GM19463 (cell line): ENCODE data around the gene CGB8.
"Not testable (repeated sequence)": the region's sequence is repeated elsewhere in the genome, so short reads cannot be mapped to it uniquely, and the experiment has no call there.

Experiments
- ATAC-seq: cut with Tn5 transposase; IDR thresholded peaks from one replicate; pipeline ENCODE4 v1.9.1; 2021; ENCODE audit warnings: mild to moderate bottlenecking, moderate library complexity; ENCODE audit not compliant: unreplicated experiment

Gene CGB8

GRCh38 chr19:49031642-49032301, 17.1 kb downstream of the CGB8 start, which contains the start of gene CGB2:
Gene CGB2 (plus strand): TSS chr19:49031890. CDS start chr19:49032096, 206 bp downstream.
- not testable (repeated sequence) for ATAC-seq

- ATAC-seq: not testable (repeated sequence)
Observed at GRCh38 chr19:49030323-49030722, 18.6 kb downstream of the CGB8 start.

GRCh38 chr19:49029749-49030148, 19.2 kb downstream of the CGB8 start:
- not testable (repeated sequence) for ATAC-seq

GRCh38 chr19:49028686-49029085, 20.2 kb downstream of the CGB8 start:
- not testable (repeated sequence) for ATAC-seq

- not testable (repeated sequence) for ATAC-seq
Observed at GRCh38 chr19:49025599-49025998, 23.3 kb downstream of the CGB8 start.

GRCh38 chr19:49025088-49025487, 23.8 kb downstream of the CGB8 start:
- not testable (repeated sequence) for ATAC-seq

- not testable (repeated sequence) for ATAC-seq
Observed at GRCh38 chr19:49024233-49024632, 24.7 kb downstream of the CGB8 start, which contains the start of gene CGB3. Gene CGB3 (minus strand): TSS chr19:49024333. CDS start chr19:49023971, 362 bp downstream.

- no peak for ATAC-seq
Observed at GRCh38 chr19:49022116-49022515, 26.8 kb downstream of the CGB8 start.

- ATAC-seq: no peak
Observed at GRCh38 chr19:49020931-49021895, 27.7 kb downstream of the CGB8 start.

- no peak for ATAC-seq
Observed at GRCh38 chr19:49020342-49020741, 28.6 kb downstream of the CGB8 start.

GRCh38 chr19:49019242-49019932, 29.5 kb downstream of the CGB8 start:
- ATAC-seq: no peak

GRCh38 chr19:49018388-49019241, 30.3 kb downstream of the CGB8 start:
- ATAC-seq: not testable (repeated sequence)

GRCh38 chr19:49017666-49018351, 31.1 kb downstream of the CGB8 start:
- ATAC-seq: peak; percentile 48

- ATAC-seq: no peak
Observed at GRCh38 chr19:49017041-49017665, 31.8 kb downstream of the CGB8 start, which contains the start of gene LHB. Gene LHB (minus strand): TSS chr19:49017091. CDS start chr19:49017081, 10 bp downstream.

- ATAC-seq: no peak
Observed at GRCh38 chr19:49016067-49016839, 32.7 kb downstream of the CGB8 start.

- no peak for ATAC-seq
Observed at GRCh38 chr19:49014870-49015255, 34.0 kb downstream of the CGB8 start.

GRCh38 chr19:49014123-49014869, 34.6 kb downstream of the CGB8 start:
- no peak for ATAC-seq
